Jurkat, Clone E6-1 (cell line): ENCODE measurements around the gene TMEM151B.

Source experiments
- DNase-seq: peaks from one replicate; pipeline ENCODE4 v3.0.0-alpha.2; 2011; ENCODE audit warnings: low read depth, low spot score
- H3K4me3 ChIP-seq: 2 replicates; pipeline ENCODE4 v1.5.1; 2011; ENCODE audit warnings: mild to moderate bottlenecking, low read length, control low read depth, moderate library complexity

Gene TMEM151B

GRCh38 chr6:44273617-44274016, 3.4 kb downstream of the TMEM151B start:
- H3K4me3 ChIP-seq: no peak overlapping the region
- DNase-seq: no peak

GRCh38 chr6:44275271-44275748, 5.1 kb downstream of the TMEM151B start:
- DNase-seq: no peak
- no peak overlapping the region for H3K4me3 ChIP-seq

- no peak overlapping the region for H3K4me3 ChIP-seq
- DNase-seq: no peak
Measured at GRCh38 chr6:44275749-44276648, 5.7 kb downstream of the TMEM151B start.

- no peak overlapping the region for H3K4me3 ChIP-seq
- DNase-seq: no peak
Measured at GRCh38 chr6:44276667-44277640, 6.7 kb downstream of the TMEM151B start.

- DNase-seq: no peak
- no peak overlapping the region for H3K4me3 ChIP-seq
Measured at GRCh38 chr6:44277763-44278162, 7.5 kb downstream of the TMEM151B start.

GRCh38 chr6:44278315-44278714, 8.1 kb downstream of the TMEM151B start:
- H3K4me3 ChIP-seq: no peak overlapping the region

GRCh38 chr6:44278774-44279697, 8.8 kb downstream of the TMEM151B start:
- no peak overlapping the region for H3K4me3 ChIP-seq
- DNase-seq: no peak

More at GRCh38 chr6:44278315-44278714, 8.1 kb downstream of the TMEM151B start:
- DNase-seq: no peak

- DNase-seq: no peak
- no peak overlapping the region for H3K4me3 ChIP-seq
Measured at GRCh38 chr6:44284121-44284520, 13.9 kb downstream of the TMEM151B start.

GRCh38 chr6:44284867-44285266, 14.6 kb downstream of the TMEM151B start:
- no peak for DNase-seq
- H3K4me3 ChIP-seq: no peak overlapping the region

- H3K4me3 ChIP-seq: no peak overlapping the region
- peak; percentile 19 for DNase-seq
Measured at GRCh38 chr6:44285552-44286284, 15.5 kb downstream of the TMEM151B start.

- no peak overlapping the region for H3K4me3 ChIP-seq
- no peak for DNase-seq
Measured at GRCh38 chr6:44286285-44286565, 16.0 kb downstream of the TMEM151B start.

- DNase-seq: no peak
- H3K4me3 ChIP-seq: no peak overlapping the region
Measured at GRCh38 chr6:44286747-44287146, 16.5 kb downstream of the TMEM151B start.

- no peak for DNase-seq
- H3K4me3 ChIP-seq: no peak overlapping the region
Measured at GRCh38 chr6:44289726-44290260, 19.5 kb downstream of the TMEM151B start.

- H3K4me3 ChIP-seq: no peak overlapping the region
- peak; percentile 28 for DNase-seq
Measured at GRCh38 chr6:44291841-44292240, 21.6 kb downstream of the TMEM151B start.

GRCh38 chr6:44292661-44293365, 22.6 kb downstream of the TMEM151B start:
- DNase-seq: no peak
- no peak overlapping the region for H3K4me3 ChIP-seq

GRCh38 chr6:44294832-44295791, 24.9 kb downstream of the TMEM151B start:
- DNase-seq: no peak
- no peak overlapping the region for H3K4me3 ChIP-seq
